ENCODE measurements around the gene UBE3B.

DNA sequence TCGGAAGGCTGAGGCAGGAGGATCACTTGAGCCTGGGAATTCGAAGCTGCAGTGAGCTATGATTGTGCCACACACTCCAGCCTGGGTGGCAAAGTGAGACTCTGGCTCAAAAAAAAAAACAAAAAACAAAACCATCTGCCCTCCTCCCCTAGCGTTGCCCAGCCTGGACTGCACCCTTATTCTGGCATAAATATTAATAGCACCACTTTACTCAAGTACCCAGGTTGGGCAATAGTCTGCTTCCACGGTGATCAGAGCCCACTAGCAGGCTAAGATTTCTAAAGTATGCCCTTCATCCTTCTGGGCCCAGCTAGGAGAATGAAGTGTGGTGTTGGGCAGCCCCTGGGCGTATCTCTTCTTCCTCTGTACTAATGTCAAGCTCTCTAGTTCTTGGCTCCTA lies 33.6 kb upstream of the UBE3B start:
- TF ChIP-seq, protein P1, sequence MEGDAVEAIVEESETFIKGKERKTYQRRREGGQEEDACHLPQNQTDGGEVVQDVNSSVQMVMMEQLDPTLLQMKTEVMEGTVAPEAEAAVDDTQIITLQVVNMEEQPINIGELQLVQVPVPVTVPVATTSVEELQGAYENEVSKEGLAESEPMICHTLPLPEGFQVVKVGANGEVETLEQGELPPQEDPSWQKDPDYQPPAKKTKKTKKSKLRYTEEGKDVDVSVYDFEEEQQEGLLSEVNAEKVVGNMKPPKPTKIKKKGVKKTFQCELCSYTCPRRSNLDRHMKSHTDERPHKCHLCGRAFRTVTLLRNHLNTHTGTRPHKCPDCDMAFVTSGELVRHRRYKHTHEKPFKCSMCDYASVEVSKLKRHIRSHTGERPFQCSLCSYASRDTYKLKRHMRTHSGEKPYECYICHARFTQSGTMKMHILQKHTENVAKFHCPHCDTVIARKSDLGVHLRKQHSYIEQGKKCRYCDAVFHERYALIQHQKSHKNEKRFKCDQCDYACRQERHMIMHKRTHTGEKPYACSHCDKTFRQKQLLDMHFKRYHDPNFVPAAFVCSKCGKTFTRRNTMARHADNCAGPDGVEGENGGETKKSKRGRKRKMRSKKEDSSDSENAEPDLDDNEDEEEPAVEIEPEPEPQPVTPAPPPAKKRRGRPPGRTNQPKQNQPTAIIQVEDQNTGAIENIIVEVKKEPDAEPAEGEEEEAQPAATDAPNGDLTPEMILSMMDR (conservative IDR thresholded peaks at IDR 0.05; ENCODE audit: low read length), result no peak
- no peak for TF ChIP-seq EZH2phosphoT487 (IDR thresholded peaks at IDR 0.05; ENCODE audit: borderline replicate concordance)
